Measurements from ENCODE around the gene CACNB2. TPM values are rescaled to one million over a fixed set of nuclear protein-coding genes. Genes with fewer than 3 reads are reported as not detected.

The CACNB2 gene
- total and polyA plus RNA-seq, 7 experiments from 2014 or later, result 0.30 to 0.49 (median 0.48) TPM; not detected in 4

DNA sequence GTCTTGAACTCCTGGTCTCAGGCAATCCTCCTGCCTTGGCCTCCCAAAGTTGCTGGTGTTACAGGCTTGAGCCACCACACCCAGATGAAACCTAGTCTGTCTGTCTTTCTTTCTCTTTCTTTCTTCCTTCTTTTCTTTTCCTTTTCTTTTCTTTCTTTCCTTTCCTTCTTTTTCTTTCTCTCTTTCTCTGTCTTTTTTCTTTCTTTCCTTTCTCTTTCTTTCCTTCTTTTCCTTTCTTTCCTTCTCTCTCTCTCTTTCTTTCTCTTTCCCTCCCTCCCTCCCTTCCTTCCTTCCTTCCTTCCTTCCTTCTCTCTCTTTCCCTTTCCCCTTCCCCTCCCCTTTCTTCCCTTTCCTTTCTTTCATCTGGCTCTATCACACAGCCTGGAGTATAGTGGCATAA, 185.2 kb downstream of the CACNB2 start:
- Mint-ChIP-seq H3K9me3 (peaks cover 0 to 1% (median 0%) of the 10 kb centered on the region in 11 donors), H3K4me3 (no peak overlapping the region), H3K27ac (no peak overlapping the region), H3K27me3 (peaks cover 0 to 15% (median 7%) of the 10 kb centered on the region in 5 donors), H3K4me1 (no peaks in the 10 kb centered on the region), H3K36me3 (no peaks in the 10 kb centered on the region)
- POLR2A ChIA-PET, result no interaction called here
- no peaks in the 10 kb centered on the region for H3K4me1 ChIP-seq (ENCODE audit: control insufficient read depth in 2 of 2, insufficient read depth in 2 of 2, low read length in 2 of 2)
- H3K27ac ChIP-seq (ENCODE audit: low read depth, low read length), result no peak overlapping the region
- CTCF ChIA-PET, result no interaction called here
- no peak overlapping the region for H3K4me3 ChIP-seq (ENCODE audit: low read length)
- H3K9me3 ChIP-seq (ENCODE audit: control insufficient read depth in 2 of 3, low read length in 3 of 3), result no peaks in the 10 kb centered on the region
- intact Hi-C loops (cut with micrococcal nuclease), result no loop called here
- H3K27me3 ChIP-seq (ENCODE audit: control insufficient read depth in 2 of 2, insufficient read depth in 2 of 2, low read length in 2 of 2), result no peaks in the 10 kb centered on the region
- DNase-seq, result no peak
- no peak for ATAC-seq
- no peaks in the 10 kb centered on the region for H3K36me3 ChIP-seq (ENCODE audit: control insufficient read depth in 2 of 3, insufficient read depth in 3 of 3, low read length in 3 of 3)

DNA sequence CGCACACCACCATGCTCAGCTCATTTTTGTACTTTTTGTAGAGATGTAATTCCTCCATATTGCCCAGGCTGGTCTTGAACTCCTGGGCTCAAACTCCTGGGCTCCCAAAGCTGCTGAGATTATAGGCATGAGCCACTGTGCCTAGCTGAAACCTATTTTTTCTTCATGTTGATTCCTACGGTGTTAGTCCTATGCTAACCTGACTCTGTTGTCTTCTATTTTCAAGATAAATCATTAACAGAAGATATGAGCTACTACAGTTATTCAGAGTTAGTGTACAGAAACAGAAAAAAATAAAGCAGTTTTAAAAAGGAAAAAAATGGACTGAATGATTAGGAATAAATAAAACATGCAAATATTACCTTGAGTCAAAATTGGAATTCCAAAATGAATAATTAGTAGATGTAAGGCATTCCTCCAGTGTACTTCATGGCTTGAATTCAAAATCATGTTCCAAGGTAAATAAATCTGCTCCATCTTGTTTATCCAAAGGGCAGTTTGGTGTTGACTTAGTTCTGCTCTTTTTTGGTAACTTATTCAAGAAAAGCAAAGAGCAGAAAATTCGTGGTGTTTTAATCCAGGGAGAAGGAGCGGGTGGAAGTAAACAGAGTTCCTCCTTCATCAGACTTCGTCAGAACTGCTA, 185.8 kb downstream of the CACNB2 start:
- POLR2A ChIA-PET, result no interaction called here
- Mint-ChIP-seq H3K27me3 (peaks cover 0 to 15% (median 7%) of the 10 kb centered on the region in 5 donors), H3K4me1 (no peaks in the 10 kb centered on the region), H3K27ac (no peak overlapping the region), H3K9me3 (peaks cover 0 to 1% (median 0%) of the 10 kb centered on the region in 11 donors), H3K36me3 (no peaks in the 10 kb centered on the region), H3K4me3 (no peak overlapping the region)
- intact Hi-C loops (cut with micrococcal nuclease), result no loop called here
- no peaks in the 10 kb centered on the region for H3K4me1 ChIP-seq (ENCODE audit: control insufficient read depth in 2 of 2, insufficient read depth in 2 of 2, low read length in 2 of 2)
- DNase-seq (no peak), ATAC-seq (no peak)
- H3K9me3 ChIP-seq (ENCODE audit: control insufficient read depth in 2 of 3, low read length in 3 of 3), result no peaks in the 10 kb centered on the region
- H3K27ac ChIP-seq (ENCODE audit: low read depth, low read length), result no peak overlapping the region
- H3K4me3 ChIP-seq (ENCODE audit: low read length), result no peak overlapping the region
- no peaks in the 10 kb centered on the region for H3K36me3 ChIP-seq (ENCODE audit: control insufficient read depth in 2 of 3, insufficient read depth in 3 of 3, low read length in 3 of 3)
- H3K27me3 ChIP-seq (ENCODE audit: control insufficient read depth in 2 of 2, insufficient read depth in 2 of 2, low read length in 2 of 2), result no peaks in the 10 kb centered on the region
- CTCF ChIA-PET, result no interaction called here

DNA sequence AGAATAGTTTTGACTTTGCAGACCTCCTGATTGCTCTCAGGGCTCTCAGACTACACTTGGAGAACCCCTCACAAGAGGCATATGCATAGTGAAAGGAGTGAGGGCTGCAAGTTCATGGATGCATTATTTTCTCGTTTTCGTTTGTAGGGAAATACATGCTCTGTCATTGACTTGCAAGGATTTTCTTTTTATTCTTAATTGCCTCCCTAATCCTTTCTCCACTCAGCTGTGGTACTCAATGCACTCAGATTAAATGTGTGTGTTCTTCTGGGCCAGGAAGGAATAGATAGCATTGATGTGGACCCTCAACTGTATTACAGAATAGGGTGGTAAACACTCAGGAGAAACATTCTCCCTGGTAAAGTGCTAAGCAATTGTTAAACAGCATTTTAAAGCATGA, 188.7 kb downstream of the CACNB2 start:
- no peaks in the 10 kb centered on the region for H3K36me3 Mint-ChIP-seq

DNA sequence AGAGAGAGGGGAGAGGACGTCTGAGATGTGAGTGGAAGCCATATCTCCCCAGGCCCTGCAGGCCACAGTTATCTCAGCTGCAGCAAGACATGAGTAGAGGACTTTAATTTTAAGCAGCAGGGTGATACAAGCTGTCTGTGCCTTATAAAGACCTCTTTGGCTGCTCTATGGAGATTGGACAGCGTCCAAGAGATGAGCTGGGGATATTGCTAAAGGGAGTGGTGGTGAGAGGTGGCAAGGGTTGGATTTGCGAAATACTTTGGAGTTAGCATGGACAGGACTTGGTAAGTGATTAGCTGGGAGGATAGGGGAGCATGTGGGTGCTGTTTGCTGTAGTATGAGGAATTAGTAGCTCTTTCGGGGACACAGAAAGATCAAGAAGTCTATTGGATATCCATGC, 191.8 kb downstream of the CACNB2 start:
- Histone ChIP-seq H3K4me1 (ENCODE audit: control insufficient read depth in 2 of 2, insufficient read depth in 2 of 2, low read length in 2 of 2) (no peaks in the 10 kb centered on the region), H3K9me3 (ENCODE audit: control insufficient read depth in 2 of 3, low read length in 3 of 3) (no peaks in the 10 kb centered on the region), H3K4me3 (ENCODE audit: low read length) (no peak overlapping the region), H3K27me3 (ENCODE audit: control insufficient read depth in 2 of 2, insufficient read depth in 2 of 2, low read length in 2 of 2) (no peaks in the 10 kb centered on the region), H3K27ac (ENCODE audit: low read depth, low read length) (no peak overlapping the region), H3K36me3 (ENCODE audit: control insufficient read depth in 2 of 3, insufficient read depth in 3 of 3, low read length in 3 of 3) (no peaks in the 10 kb centered on the region)
- H3K4me3 Mint-ChIP-seq, result no peak overlapping the region
- ChIA-PET CTCF (no interaction called here), POLR2A (no interaction called here)
- H3K36me3 Mint-ChIP-seq, result no peaks in the 10 kb centered on the region
- intact Hi-C loops (cut with micrococcal nuclease), result no loop called here
- H3K4me1 Mint-ChIP-seq, result no peaks in the 10 kb centered on the region
- peaks cover 0 to 5% (median 0%) of the 10 kb centered on the region in 5 donors for H3K27me3 Mint-ChIP-seq
- ATAC-seq (no peak), DNase-seq (no peak)
- no peak overlapping the region for H3K27ac Mint-ChIP-seq
- no peaks in the 10 kb centered on the region for H3K9me3 Mint-ChIP-seq

More for the DNA sequence above, 188.7 kb downstream of the CACNB2 start:
- no peaks in the 10 kb centered on the region for H3K36me3 ChIP-seq (ENCODE audit: control insufficient read depth in 2 of 3, insufficient read depth in 3 of 3, low read length in 3 of 3)
- intact Hi-C loops (cut with micrococcal nuclease), result no loop called here
- H3K4me1 ChIP-seq (ENCODE audit: control insufficient read depth in 2 of 2, insufficient read depth in 2 of 2, low read length in 2 of 2), result no peaks in the 10 kb centered on the region
- ATAC-seq (no peak), DNase-seq (no peak)
- CTCF ChIA-PET, result no interaction called here
- H3K4me3 Mint-ChIP-seq, result no peak overlapping the region
- H3K4me3 ChIP-seq (ENCODE audit: low read length), result no peak overlapping the region
- POLR2A ChIA-PET, result no interaction called here
- H3K27ac ChIP-seq (ENCODE audit: low read depth, low read length), result no peak overlapping the region
- no peaks in the 10 kb centered on the region for H3K9me3 ChIP-seq (ENCODE audit: control insufficient read depth in 2 of 3, low read length in 3 of 3)
- no peaks in the 10 kb centered on the region for H3K4me1 Mint-ChIP-seq
- H3K9me3 Mint-ChIP-seq, result peaks cover 0 to 1% (median 0%) of the 10 kb centered on the region in 11 donors
- H3K27me3 Mint-ChIP-seq, result peaks cover 0 to 14% (median 7%) of the 10 kb centered on the region in 5 donors
- no peaks in the 10 kb centered on the region for H3K27me3 ChIP-seq (ENCODE audit: control insufficient read depth in 2 of 2, insufficient read depth in 2 of 2, low read length in 2 of 2)
- no peak overlapping the region for H3K27ac Mint-ChIP-seq

DNA sequence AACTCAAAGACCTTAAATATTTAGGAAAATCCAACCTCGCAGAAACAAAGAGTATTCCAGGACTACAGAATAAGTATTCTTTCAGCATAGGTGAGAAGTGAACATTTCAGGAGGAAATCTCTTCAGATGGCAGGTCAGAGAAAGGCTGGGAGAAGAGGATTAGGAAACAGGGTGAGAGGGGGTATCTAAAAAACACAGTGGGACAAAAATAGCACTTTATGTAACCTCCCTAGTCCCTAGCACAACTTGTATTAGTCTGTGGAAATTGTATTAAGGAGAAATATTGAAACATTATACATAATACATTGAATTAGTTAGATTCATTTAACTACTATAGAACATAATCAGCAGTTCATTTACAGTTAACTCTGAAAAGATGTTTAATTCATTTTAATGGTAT, 192.3 kb downstream of the CACNB2 start:
- Histone ChIP-seq H3K27me3 (ENCODE audit: control insufficient read depth in 2 of 2, insufficient read depth in 2 of 2, low read length in 2 of 2) (no peaks in the 10 kb centered on the region), H3K36me3 (ENCODE audit: control insufficient read depth in 2 of 3, insufficient read depth in 3 of 3, low read length in 3 of 3) (no peaks in the 10 kb centered on the region), H3K27ac (ENCODE audit: low read depth, low read length) (no peak overlapping the region), H3K4me3 (ENCODE audit: low read length) (no peak overlapping the region), H3K9me3 (ENCODE audit: control insufficient read depth in 2 of 3, low read length in 3 of 3) (no peaks in the 10 kb centered on the region), H3K4me1 (ENCODE audit: control insufficient read depth in 2 of 2, insufficient read depth in 2 of 2, low read length in 2 of 2) (no peaks in the 10 kb centered on the region)
- Mint-ChIP-seq H3K36me3 (no peaks in the 10 kb centered on the region), H3K27ac (no peak overlapping the region), H3K4me1 (no peaks in the 10 kb centered on the region), H3K4me3 (no peak overlapping the region), H3K9me3 (no peaks in the 10 kb centered on the region), H3K27me3 (peaks cover 0 to 5% (median 0%) of the 10 kb centered on the region in 5 donors)
- ChIA-PET POLR2A (no interaction called here), CTCF (no interaction called here)
- ATAC-seq, result no peak
- DNase-seq, result no peak
- intact Hi-C loops (cut with micrococcal nuclease), result no loop called here

DNA sequence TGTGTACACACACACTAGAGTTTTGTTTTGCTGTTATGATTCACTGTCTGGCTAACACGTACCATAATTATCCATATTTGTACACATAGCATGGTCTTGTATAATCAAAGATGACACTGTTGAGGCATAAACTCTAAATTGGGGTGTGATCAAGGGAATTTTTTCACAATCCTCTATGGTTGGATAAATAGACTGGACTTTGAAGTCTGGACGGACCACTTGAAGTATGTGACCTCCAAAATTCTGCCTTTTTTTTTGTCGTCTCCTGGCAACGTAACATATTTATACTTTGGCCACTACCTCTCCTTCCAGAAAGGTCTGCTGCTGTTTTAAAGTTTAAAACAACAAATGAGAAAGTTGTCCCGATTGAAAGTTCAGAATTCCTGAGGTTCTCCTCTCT, 193.4 kb downstream of the CACNB2 start:
- ChIA-PET CTCF (no interaction called here), POLR2A (no interaction called here)
- intact Hi-C loops (cut with micrococcal nuclease), result no loop called here

DNA sequence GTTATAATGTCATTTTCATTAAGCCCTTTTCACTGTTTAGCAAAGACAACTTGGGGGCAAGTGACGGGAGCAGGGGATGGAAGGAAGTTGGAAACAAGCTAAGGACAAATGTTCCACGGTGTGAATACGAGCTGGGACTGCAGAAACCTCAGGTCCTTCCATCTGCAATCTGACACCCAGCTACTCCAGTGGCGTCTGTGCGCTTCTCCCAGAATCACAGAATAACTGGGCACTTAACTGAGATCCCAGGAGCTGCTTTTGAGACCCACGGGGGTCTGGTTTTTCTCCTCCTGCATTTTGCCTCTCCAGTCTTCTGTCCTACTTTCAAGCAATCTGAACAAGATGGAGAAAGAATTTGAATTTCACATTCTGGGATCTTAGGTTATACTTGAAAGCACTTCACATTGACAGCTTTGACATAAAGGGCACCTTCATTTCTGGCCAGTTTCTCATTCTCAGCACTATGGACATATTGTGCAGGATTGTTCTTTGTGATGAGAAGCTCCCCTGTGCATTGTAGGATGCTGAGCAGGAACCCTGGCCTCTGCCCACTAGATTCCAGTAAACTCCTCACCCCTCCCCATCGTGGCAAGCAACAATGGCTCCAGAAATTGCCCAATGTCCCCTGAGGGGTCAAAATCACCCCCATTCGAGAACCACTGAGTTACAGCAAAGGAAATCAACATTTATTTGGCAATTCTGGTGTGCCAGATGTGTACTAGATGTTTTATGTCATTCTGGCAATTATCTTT, 194.1 kb downstream of the CACNB2 start:
- POLR2A ChIA-PET, result no interaction called here
- Mint-ChIP-seq H3K4me1 (no peaks in the 10 kb centered on the region), H3K36me3 (no peaks in the 10 kb centered on the region), H3K27ac (no peak overlapping the region), H3K27me3 (peaks cover 0 to 5% (median 0%) of the 10 kb centered on the region in 5 donors), H3K4me3 (no peak overlapping the region), H3K9me3 (no peaks in the 10 kb centered on the region)
- intact Hi-C loops (cut with micrococcal nuclease), result no loop called here
- Histone ChIP-seq H3K27ac (ENCODE audit: low read depth, low read length) (no peak overlapping the region), H3K4me3 (ENCODE audit: low read length) (no peak overlapping the region), H3K36me3 (ENCODE audit: control insufficient read depth in 2 of 3, insufficient read depth in 3 of 3, low read length in 3 of 3) (no peaks in the 10 kb centered on the region), H3K4me1 (ENCODE audit: control insufficient read depth in 2 of 2, insufficient read depth in 2 of 2, low read length in 2 of 2) (no peaks in the 10 kb centered on the region), H3K9me3 (ENCODE audit: control insufficient read depth in 2 of 3, low read length in 3 of 3) (no peaks in the 10 kb centered on the region), H3K27me3 (ENCODE audit: control insufficient read depth in 2 of 2, insufficient read depth in 2 of 2, low read length in 2 of 2) (no peaks in the 10 kb centered on the region)
- CTCF ChIA-PET, result no interaction called here
- DNase-seq, result no peak
- ATAC-seq, result no peak

More for the DNA sequence above, 193.4 kb downstream of the CACNB2 start:
- Histone ChIP-seq H3K36me3 (ENCODE audit: control insufficient read depth in 2 of 3, insufficient read depth in 3 of 3, low read length in 3 of 3) (no peaks in the 10 kb centered on the region), H3K9me3 (ENCODE audit: control insufficient read depth in 2 of 3, low read length in 3 of 3) (no peaks in the 10 kb centered on the region), H3K27ac (ENCODE audit: low read depth, low read length) (no peak overlapping the region), H3K27me3 (ENCODE audit: control insufficient read depth in 2 of 2, insufficient read depth in 2 of 2, low read length in 2 of 2) (no peaks in the 10 kb centered on the region), H3K4me3 (ENCODE audit: low read length) (no peak overlapping the region), H3K4me1 (ENCODE audit: control insufficient read depth in 2 of 2, insufficient read depth in 2 of 2, low read length in 2 of 2) (no peaks in the 10 kb centered on the region)
- Mint-ChIP-seq H3K9me3 (no peaks in the 10 kb centered on the region), H3K27ac (no peak overlapping the region), H3K27me3 (peaks cover 0 to 5% (median 0%) of the 10 kb centered on the region in 5 donors), H3K4me1 (no peaks in the 10 kb centered on the region), H3K4me3 (no peak overlapping the region), H3K36me3 (no peaks in the 10 kb centered on the region)
- ATAC-seq (no peak), DNase-seq (no peak)

Data from naive thymus-derived CD4-positive, alpha-beta T cell (primary cell).